ENCODE results near the gene RPS6KB1. TPM values are rescaled to one million over a fixed set of nuclear protein-coding genes. Genes with fewer than 3 reads are reported as not detected.

RPS6KB1 gene
- total RNA-seq, 1 experiment from 2014 or later, result 75.7 TPM

- ChIA-PET POLR2A (no interaction called here), CTCF (no interaction called here), RAD21 (ENCODE audit: low non-redundant PET in 1 of 2, low total read pairs in 2 of 2, uncharacterized antibody in 2 of 2, unreplicated experiment in 2 of 2) (no interaction called here)
- H3K9me3 ChIP-seq (ENCODE audit: control insufficient read depth in 1 of 2, insufficient read depth in 1 of 2, low read depth in 1 of 2, low read length in 2 of 2), result no peaks in the 10 kb centered on the region
- no peak overlapping the region for H3K9ac ChIP-seq (ENCODE audit: low read length)
- no peak overlapping the region for H2AFZ ChIP-seq (ENCODE audit: low read depth, low read length, poor library complexity, severe bottlenecking)
- no peaks in the 10 kb centered on the region for H3K27me3 ChIP-seq (ENCODE audit: insufficient read depth, low read length)
- no peaks in the 10 kb centered on the region for H3K36me3 ChIP-seq (ENCODE audit: control insufficient read depth in 1 of 2, insufficient read depth in 2 of 2, low read length in 2 of 2)
- H3K9me2 ChIP-seq (ENCODE audit: insufficient read depth), result no peaks in the 10 kb centered on the region
- no peak overlapping the region for H3K4me3 ChIP-seq (replicated peaks in 1 of 2; ENCODE audit: low read depth in 1 of 2, low read length in 2 of 2)
- no peak for TF ChIP-seq CEBPB (IDR thresholded peaks at IDR 0.05; ENCODE audit: low read depth)
- H3K4me1 ChIP-seq (ENCODE audit: control insufficient read depth in 1 of 2, insufficient read depth in 2 of 2, low read length in 2 of 2), result peaks cover 6 to 11% of the 10 kb centered on the region in 2 experiments; a peak in 3 of 4 replicates
- DNase-seq (ENCODE audit: low read depth, low spot score) (no peak), ATAC-seq (no peak)
- H3K27ac ChIP-seq (ENCODE audit: low read depth, low read length), result no peak overlapping the region
- BruUV-seq (replicated peaks), result no TSS peak
- H4K20me1 ChIP-seq (ENCODE audit: insufficient read depth), result peaks cover 11% of the 10 kb centered on the region; the same call in 1 of the 2 replicates
- intact Hi-C loops (cut with micrococcal nuclease), result no loop called here
- peaks cover 92% of the 10 kb centered on the region for H3K79me2 ChIP-seq (ENCODE audit: insufficient read depth, low read length)
- no peak overlapping the region for H3K4me2 ChIP-seq (ENCODE audit: low read length)
Measured at GRCh38 chr17:59897090-59897489, 4.2 kb downstream of the RPS6KB1 start.

- H4K20me1 ChIP-seq (ENCODE audit: insufficient read depth), result peaks cover 11% of the 10 kb centered on the region; the same call in 1 of the 2 replicates
- ChIA-PET RAD21 (ENCODE audit: low non-redundant PET in 1 of 2, low total read pairs in 2 of 2, uncharacterized antibody in 2 of 2, unreplicated experiment in 2 of 2) (no interaction called here), CTCF (interaction anchor here (1.5 kb wide), 1 partner anchor 15 kb away, joined by 4 read pairs; no protein-coding TSS in a partner anchor), POLR2A (no interaction called here)
- BruUV-seq (replicated peaks), result no TSS peak
- no peak overlapping the region for H3K9ac ChIP-seq (ENCODE audit: low read length)
- H3K9me2 ChIP-seq (ENCODE audit: insufficient read depth), result no peaks in the 10 kb centered on the region
- peaks cover 5 to 6% of the 10 kb centered on the region in 2 experiments; a peak in 3 of 4 replicates for H3K4me1 ChIP-seq (ENCODE audit: control insufficient read depth in 1 of 2, insufficient read depth in 2 of 2, low read length in 2 of 2)
- no peaks in the 10 kb centered on the region for H3K9me3 ChIP-seq (ENCODE audit: control insufficient read depth in 1 of 2, insufficient read depth in 1 of 2, low read depth in 1 of 2, low read length in 2 of 2)
- no peaks in the 10 kb centered on the region for H3K27me3 ChIP-seq (ENCODE audit: insufficient read depth, low read length)
- intact Hi-C loops (cut with micrococcal nuclease), result no loop called here
- no peak for ATAC-seq
- no peaks in the 10 kb centered on the region; a peak in 1 of 4 replicates for H3K36me3 ChIP-seq (ENCODE audit: control insufficient read depth in 1 of 2, insufficient read depth in 2 of 2, low read length in 2 of 2)
- H3K27ac ChIP-seq (ENCODE audit: low read depth, low read length), result no peak overlapping the region
- no peak overlapping the region for H3K4me3 ChIP-seq (replicated peaks in 1 of 2; ENCODE audit: low read depth in 1 of 2, low read length in 2 of 2)
- no peak for TF ChIP-seq YY1 (IDR thresholded peaks at IDR 0.05; ENCODE audit: extremely low read depth, insufficient replicate concordance, low read depth, low read length)
- TF ChIP-seq TCF7L2 (IDR thresholded peaks at IDR 0.05; ENCODE audit: borderline replicate concordance, extremely low read depth, insufficient read depth, insufficient read length), result no peak
- no peak for TF ChIP-seq POLR2A (IDR thresholded peaks at IDR 0.05; ENCODE audit: borderline replicate concordance, extremely low read depth, insufficient read depth, insufficient read length)
- TF ChIP-seq MAX (IDR thresholded peaks at IDR 0.05), result no peak
- peaks cover 97% of the 10 kb centered on the region for H3K79me2 ChIP-seq (ENCODE audit: insufficient read depth, low read length)
- DNase-seq (ENCODE audit: low read depth, low spot score), result no peak
- H3K4me2 ChIP-seq (ENCODE audit: low read length), result no peak overlapping the region
- H2AFZ ChIP-seq (ENCODE audit: low read depth, low read length, poor library complexity, severe bottlenecking), result no peak overlapping the region
Measured at GRCh38 chr17:59899099-59899498, 6.2 kb downstream of the RPS6KB1 start.
